OCI-LY7 (cell line): ENCODE results near the gene BMP8A. TPM values are rescaled to one million over a fixed set of nuclear protein-coding genes. Genes with fewer than 3 reads are reported as not detected.

Experiments used
- BruUV-seq: library from RNA; stranded (reverse); fragments of 400-500 nt; replicated peaks from 2 replicates; lab custom pipeline; 2021; lab: Mats Ljungman, UMichigan
- CTCF ChIA-PET: fragments of 300-600 bp; sonication (Branson Sonifier 250); formaldehyde crosslinking; loops from one replicate; lab custom pipeline; 2022; ENCODE audit warnings: antibody characterized with exemption; ENCODE audit not compliant: unreplicated experiment; lab: Charles Lee
- POLR2A ChIA-PET: fragments of 300-600 bp; sonication (Branson Sonifier 250); formaldehyde crosslinking; loops from one replicate; lab custom pipeline; 2022; ENCODE audit warnings: antibody characterized with exemption; lab: Charles Lee
- DNase-seq: peaks from one replicate; pipeline ENCODE4 v3.0.0-alpha.2; 2015; ENCODE audit warnings: low spot score
- H2AFZ ChIP-seq: fragments of 200-600 bp; sonication (generic), shearing (Covaris generic); 2 replicates; pipeline ENCODE4 v1.6.1; 2014; ENCODE audit warnings: mild to moderate bottlenecking, antibody characterized with exemption, low read length, moderate library complexity
- H3K27ac ChIP-seq: fragments of 200-600 bp; sonication (generic); 2 replicates; pipeline ENCODE4 v1.5.1; 2014; ENCODE audit warnings: mixed run types, low read depth, mild to moderate bottlenecking, moderate library complexity, low read length, inconsistent platforms; ENCODE audit not compliant: poor library complexity, severe bottlenecking
- H3K36me3 ChIP-seq: fragments of 200-600 bp; sonication (generic); 2 replicates; pipeline ENCODE4 v1.6.1; 2014; ENCODE audit warnings: mild to moderate bottlenecking, antibody characterized with exemption, low read length, moderate library complexity, mixed read lengths; ENCODE audit not compliant: insufficient read depth
- H3K4me1 ChIP-seq: fragments of 200-600 bp; sonication (generic); 2 replicates; pipeline ENCODE4 v1.5.1; 2014; ENCODE audit warnings: mild to moderate bottlenecking, low read length; ENCODE audit not compliant: insufficient read depth, poor library complexity, severe bottlenecking
- H3K4me2 ChIP-seq: fragments of 200-600 bp; sonication (generic); 2 replicates; pipeline ENCODE4 v1.6.1; 2014; ENCODE audit warnings: mild to moderate bottlenecking, low read length
- H3K4me3 ChIP-seq: fragments of 200-600 bp; sonication (generic); 2 replicates; pipeline ENCODE4 v1.5.1; 2014; ENCODE audit warnings: mild to moderate bottlenecking, low read depth, low read length; ENCODE audit not compliant: poor library complexity, severe bottlenecking
- H3K79me2 ChIP-seq: fragments of 200-600 bp; sonication (generic); 2 replicates; pipeline ENCODE4 v1.6.1; 2016; ENCODE audit warnings: low read depth, mild to moderate bottlenecking, low read length, moderate library complexity, mixed read lengths; ENCODE audit not compliant: insufficient read depth
- H3K9me2 ChIP-seq: fragments of 200-600 bp; sonication (generic); 2 replicates; pipeline ENCODE4 v1.6.1; 2016; ENCODE audit warnings: mild to moderate bottlenecking, low read length, mixed read lengths; ENCODE audit not compliant: insufficient read depth
- H3K9me3 ChIP-seq: fragments of 200-600 bp; sonication (generic); 2 replicates; pipeline ENCODE4 v1.6.1; 2014; ENCODE audit warnings: mild to moderate bottlenecking, mixed run types, low read length, mixed read lengths
- H4K20me1 ChIP-seq: fragments of 200-600 bp; sonication (generic); 2 replicates; pipeline ENCODE4 v1.6.1; 2014; ENCODE audit warnings: mild to moderate bottlenecking, antibody characterized with exemption, low read length, moderate library complexity, mixed read lengths; ENCODE audit not compliant: insufficient read depth
- CTCF ChIP-seq: fragments of 200-600 bp; sonication (generic); conservative IDR thresholded peaks from 2 replicates; pipeline ENCODE4 v1.5.1; 2014; ENCODE audit warnings: mild to moderate bottlenecking, antibody characterized with exemption, low read length, moderate library complexity, mixed read lengths
- EZH2phosphoT487 ChIP-seq: fragments of 200-600 bp; sonication (generic); IDR thresholded peaks from 2 replicates; pipeline ENCODE4 v1.6.1; 2018; ENCODE audit warnings: low read depth, borderline replicate concordance, mild to moderate bottlenecking, mixed run types, antibody characterized with exemption, low read length, moderate library complexity, mixed read lengths
- intact Hi-C: fragments of 100-400 bp; cut with micrococcal nuclease; formaldehyde crosslinking; loops from one replicate; pipeline ENCODE4 v1.10.0; 2022; ENCODE audit not compliant: unreplicated experiment
- total RNA-seq, 2 experiments: library from RNA; depleted of rRNA in 1 of 2; stranded (reverse); fragments of >200 nt in 1 of 2; shearing (Covaris generic) in 1 of 2; gene quantifications; 2 replicates each; pipeline ENCODE4 v1.2.3, GENCODE V29; 2014 to 2022

The BMP8A gene
- total RNA-seq, 2 experiments from 2014 or later, result 0.32 to 0.44 TPM

GRCh38 chr1:39488793-39489566 lies 2.5 kb upstream of the BMP8A start:
- H3K27ac ChIP-seq, result no peak overlapping the region
- intact Hi-C loops, result loop anchor here (10.0 kb wide), 1 partner anchor 46 kb away; no protein-coding TSS in a partner anchor

DNA sequence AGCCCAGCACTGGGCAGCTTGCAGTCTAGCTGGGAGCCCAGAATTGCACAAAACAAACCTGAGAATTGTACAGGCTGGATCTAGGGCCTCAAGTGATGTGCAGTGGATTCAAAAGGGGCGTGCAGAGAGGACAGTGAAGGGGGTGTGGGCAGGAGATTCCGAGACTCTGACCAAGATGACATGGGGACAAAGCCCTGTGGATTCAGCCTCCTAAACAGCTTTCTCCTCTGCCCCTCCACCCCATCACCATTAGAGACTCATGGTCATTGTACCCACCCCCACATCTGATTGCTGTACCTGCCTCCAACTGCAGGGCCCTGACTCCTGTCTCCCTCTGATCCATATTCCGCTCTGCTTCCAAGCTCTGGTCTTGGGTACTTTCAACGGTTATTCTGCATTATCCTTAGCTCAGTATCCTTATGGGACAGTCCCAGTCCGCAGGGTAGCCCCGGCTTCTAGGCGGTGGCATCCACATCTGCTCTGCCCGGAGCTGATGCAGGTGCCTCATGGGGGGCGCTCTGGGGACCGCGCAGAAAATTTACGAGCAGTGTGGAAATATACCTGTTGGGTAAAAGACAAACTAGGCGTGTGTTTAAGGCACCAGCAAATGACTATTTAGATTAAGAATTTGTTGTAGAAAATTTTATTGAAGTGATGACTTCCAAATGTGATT lies 1.7 kb upstream of the BMP8A start:
- Histone ChIP-seq H3K4me3 (no peak overlapping the region), H3K4me1 (peaks cover 7% of the 10 kb centered on the region), H3K27ac (no peak overlapping the region), H2AFZ (no peak overlapping the region), H3K79me2 (no peaks in the 10 kb centered on the region), H4K20me1 (no peaks in the 10 kb centered on the region), H3K9me2 (no peaks in the 10 kb centered on the region), H3K36me3 (peaks cover 33% of the 10 kb centered on the region), H3K9me3 (no peaks in the 10 kb centered on the region), H3K4me2 (no peak overlapping the region)
- DNase-seq, result no peak
- ChIA-PET CTCF (no interaction called here), POLR2A (no interaction called here)
- BruUV-seq, result no TSS peak
- TF ChIP-seq EZH2phosphoT487 (no peak), CTCF (no peak)
- intact Hi-C loops, result loop anchor here (10.0 kb wide), 1 partner anchor 45 kb away; no protein-coding TSS in a partner anchor

More at GRCh38 chr1:39488793-39489566, 2.5 kb upstream of the BMP8A start:
- TF ChIP-seq CTCF (no peak), EZH2phosphoT487 (no peak)
- Histone ChIP-seq H3K4me1 (peaks cover 7% of the 10 kb centered on the region), H4K20me1 (no peaks in the 10 kb centered on the region), H3K79me2 (no peaks in the 10 kb centered on the region), H3K9me2 (no peaks in the 10 kb centered on the region), H3K4me2 (no peak overlapping the region), H2AFZ (no peak overlapping the region), H3K4me3 (no peak overlapping the region), H3K9me3 (no peaks in the 10 kb centered on the region), H3K36me3 (peaks cover 39% of the 10 kb centered on the region)
- DNase-seq, result no peak
- ChIA-PET CTCF (no interaction called here), POLR2A (interaction anchor here (1.0 kb wide), 1 partner anchor 56 kb away, joined by 3 read pairs; no protein-coding TSS in a partner anchor)
- BruUV-seq, result no TSS peak
